Lung (tissue), 12 donors: ENCODE measurements around the gene AQP9. TPM values are rescaled to one million over a fixed set of nuclear protein-coding genes. Genes with fewer than 3 reads are reported as not detected.

Source experiments
- ATAC-seq: fragments of 200-7000 bp; cut with Tn5 transposase; one replicate; pipeline ENCODE4 v1.9.1; 2020; ENCODE audit warnings: moderate number of reproducible peaks; ENCODE audit not compliant: insufficient read depth, low FRiP score
- DNase-seq, 3 donors: peaks; one replicate each; pipeline ENCODE4 v3.0.0-alpha.2; 2013 to 2017
- H3K27ac ChIP-seq, 2 donors: one replicate each; pipeline ENCODE4 v1.5.1; 2013; ENCODE audit warnings: mild to moderate bottlenecking in 2 of 2, moderate library complexity in 2 of 2, control low read depth in 1 of 2, inconsistent platforms in 1 of 2, low read depth in 1 of 2, low read length in 1 of 2
- H3K27me3 ChIP-seq, 3 donors: one replicate each; pipeline ENCODE4 v1.5.1; 2013; ENCODE audit warnings: low read length in 2 of 3; ENCODE audit not compliant: control insufficient read depth in 3 of 3, insufficient read depth in 3 of 3
- H3K36me3 ChIP-seq, 4 donors: one replicate each; pipeline ENCODE4 v1.5.1; 2013; ENCODE audit warnings: low read length in 4 of 4, mild to moderate bottlenecking in 1 of 4, moderate library complexity in 1 of 4; ENCODE audit not compliant: control insufficient read depth in 4 of 4, insufficient read depth in 4 of 4
- H3K4me1 ChIP-seq, 5 donors: one replicate each; pipeline ENCODE4 v1.5.1; 2013; ENCODE audit warnings: low read length in 5 of 5, mild to moderate bottlenecking in 2 of 5, moderate library complexity in 1 of 5; ENCODE audit not compliant: control insufficient read depth in 5 of 5, insufficient read depth in 5 of 5
- H3K4me3 ChIP-seq: one replicate; pipeline ENCODE4 v1.5.1; 2013; ENCODE audit warnings: mild to moderate bottlenecking, control low read depth, moderate library complexity
- H3K9ac ChIP-seq, 2 donors: one replicate each; pipeline ENCODE4 v1.5.1; 2013; ENCODE audit warnings: low read length in 2 of 2, control low read depth in 1 of 2; ENCODE audit not compliant: insufficient read depth in 1 of 2
- H3K9me3 ChIP-seq, 4 donors: one replicate each; pipeline ENCODE4 v1.5.1; 2013; ENCODE audit warnings: low read length in 3 of 4, mild to moderate bottlenecking in 1 of 4, moderate library complexity in 1 of 4; ENCODE audit not compliant: control insufficient read depth in 4 of 4, insufficient read depth in 3 of 4
- CTCF ChIP-seq: IDR thresholded peaks from 2 replicates; pipeline ENCODE4 v1.5.1; 2012; ENCODE audit warnings: mild to moderate bottlenecking; ENCODE audit errors: control extremely low read depth, extremely low read depth
- WGBS, 2 donors: extraction: QIAGEN DNeasy Blood & Tissue Kit; methylation state at CpG; one replicate each; pipeline ENCODE4 v1.1.7; 2013; 5-methylcytosine and 5-hydroxymethylcytosine counted together
- polyA plus RNA-seq, 2 donors: library from polyadenylated mRNA; stranded (reverse); fragments of 200-250 nt; gene quantifications; one replicate each; pipeline ENCODE4 v1.2.1, GENCODE V29; 2013
- total RNA-seq, 2 donors: library from RNA; depleted of rRNA in 1 of 2; stranded (reverse); fragments of >200 nt in 1 of 2; gene quantifications; one replicate each; pipeline ENCODE4 v1.2.1, GENCODE V29; 2014 to 2021
- donor health status: control.
- donor health status: control.
- donor health status: Bipolar disorder and iron deficiency.
- donor health status: healthy.
- donor health status: DM: yes; HTN: yes; CAD: no.

Gene AQP9
- total and polyA plus RNA-seq, 4 donors: 6.1 to 329 (median 21.9) TPM

GRCh38 chr15:58228718-58229117 lies 90.5 kb downstream of the AQP9 start:
- no peaks in the 10 kb centered on the region for H3K36me3 ChIP-seq
- 31 to 40% methylated on average over 1 of the region's 1 CpG for WGBS, 2 donors
- peak; percentile 16 to 57 (median 37) for DNase-seq
- H3K27me3 ChIP-seq: no peaks in the 10 kb centered on the region
- H3K27ac ChIP-seq: peak overlapping the region in 1 of 2 donors; percentile 76
- no peak overlapping the region for H3K4me3 ChIP-seq
- no peak for TF ChIP-seq CTCF
- no peak for ATAC-seq
- peaks cover 2 to 17% (median 6%) of the 10 kb centered on the region in 5 donors for H3K4me1 ChIP-seq
- H3K9ac ChIP-seq: no peak overlapping the region
- H3K9me3 ChIP-seq: no peaks in the 10 kb centered on the region

- ATAC-seq: no peak
- Histone ChIP-seq H3K4me3 (no peak overlapping the region), H3K36me3 (no peaks in the 10 kb centered on the region), H3K27ac (peak overlapping the region in 1 of 2 donors; percentile 76), H3K9me3 (no peaks in the 10 kb centered on the region), H3K27me3 (no peaks in the 10 kb centered on the region), H3K4me1 (peaks cover 0 to 11% (median 2%) of the 10 kb centered on the region in 5 donors), H3K9ac (no peak overlapping the region)
- DNase-seq: no peak
- TF ChIP-seq CTCF: no peak
- WGBS, 2 donors: 28 to 32% methylated on average over 8 of the region's 8 CpGs
Measured at GRCh38 chr15:58229297-58229768, 91.2 kb downstream of the AQP9 start.

GRCh38 chr15:58232281-58233065 lies 94.3 kb downstream of the AQP9 start:
- H3K36me3 ChIP-seq: no peaks in the 10 kb centered on the region
- 74 to 75% methylated on average over 3 of the region's 3 CpGs for WGBS, 2 donors

More at GRCh38 chr15:58232281-58233065, 94.3 kb downstream of the AQP9 start:
- Histone ChIP-seq H3K9ac (no peak overlapping the region), H3K4me1 (peaks cover 0 to 11% (median 4%) of the 10 kb centered on the region in 5 donors), H3K9me3 (no peaks in the 10 kb centered on the region), H3K4me3 (no peak overlapping the region), H3K27me3 (no peaks in the 10 kb centered on the region), H3K27ac (no peak overlapping the region)
- ATAC-seq (no peak), DNase-seq (no peak)
- TF ChIP-seq CTCF: no peak
